ENCODE measurements around the gene ADAMTS14. TPM values are rescaled to one million over a fixed set of nuclear protein-coding genes. Genes with fewer than 3 reads are reported as not detected.

ADAMTS14 gene
- total RNA-seq, 1 donor from 2014 or later: 0.61 TPM

- DNase-seq (ENCODE audit: low spot score): no peak
Observed at GRCh38 chr10:70674560-70675495, 2.5 kb downstream of the ADAMTS14 start.

- no peak for DNase-seq (ENCODE audit: low spot score)
Observed at GRCh38 chr10:70675496-70676161, 3.3 kb downstream of the ADAMTS14 start.

- DNase-seq (ENCODE audit: low spot score): no peak
Observed at GRCh38 chr10:70676511-70676910, 4.2 kb downstream of the ADAMTS14 start.

- no peak for DNase-seq (ENCODE audit: low spot score)
Observed at GRCh38 chr10:70677016-70677415, 4.7 kb downstream of the ADAMTS14 start.

GRCh38 chr10:70677620-70678249 is 5.4 kb downstream of the ADAMTS14 start:
- DNase-seq (ENCODE audit: low spot score): no peak

GRCh38 chr10:70678250-70678635 is 5.9 kb downstream of the ADAMTS14 start:
- DNase-seq (ENCODE audit: low spot score): no peak

- no peak for DNase-seq (ENCODE audit: low spot score)
Observed at GRCh38 chr10:70678757-70679489, 6.6 kb downstream of the ADAMTS14 start.

GRCh38 chr10:70679498-70679897 is 7.2 kb downstream of the ADAMTS14 start:
- no peak for DNase-seq (ENCODE audit: low spot score)

GRCh38 chr10:70680899-70681730 is 8.8 kb downstream of the ADAMTS14 start:
- DNase-seq (ENCODE audit: low spot score): no peak

GRCh38 chr10:70681731-70682005 is 9.4 kb downstream of the ADAMTS14 start:
- no peak for DNase-seq (ENCODE audit: low spot score)

- DNase-seq (ENCODE audit: low spot score): no peak
Observed at GRCh38 chr10:70682920-70683600, 10.8 kb downstream of the ADAMTS14 start.

- DNase-seq (ENCODE audit: low spot score): no peak
Observed at GRCh38 chr10:70683601-70683934, 11.3 kb downstream of the ADAMTS14 start.

GRCh38 chr10:70683940-70684339 is 11.6 kb downstream of the ADAMTS14 start:
- no peak for DNase-seq (ENCODE audit: low spot score)

- DNase-seq (ENCODE audit: low spot score): no peak
Observed at GRCh38 chr10:70684374-70684773, 12.1 kb downstream of the ADAMTS14 start.

GRCh38 chr10:70684839-70685454 is 12.6 kb downstream of the ADAMTS14 start:
- DNase-seq (ENCODE audit: low spot score): no peak

GRCh38 chr10:70685455-70685911 is 13.2 kb downstream of the ADAMTS14 start:
- no peak for DNase-seq (ENCODE audit: low spot score)

- DNase-seq (ENCODE audit: low spot score): no peak
Observed at GRCh38 chr10:70688828-70689227, 16.5 kb downstream of the ADAMTS14 start.

GRCh38 chr10:70689661-70690060 is 17.4 kb downstream of the ADAMTS14 start:
- no peak for DNase-seq (ENCODE audit: low spot score)

GRCh38 chr10:70690589-70690988 is 18.3 kb downstream of the ADAMTS14 start:
- DNase-seq (ENCODE audit: low spot score): no peak

GRCh38 chr10:70691611-70692010 is 19.3 kb downstream of the ADAMTS14 start:
- DNase-seq (ENCODE audit: low spot score): no peak
